ENCODE measurements around the gene METAP1D.

DNA sequence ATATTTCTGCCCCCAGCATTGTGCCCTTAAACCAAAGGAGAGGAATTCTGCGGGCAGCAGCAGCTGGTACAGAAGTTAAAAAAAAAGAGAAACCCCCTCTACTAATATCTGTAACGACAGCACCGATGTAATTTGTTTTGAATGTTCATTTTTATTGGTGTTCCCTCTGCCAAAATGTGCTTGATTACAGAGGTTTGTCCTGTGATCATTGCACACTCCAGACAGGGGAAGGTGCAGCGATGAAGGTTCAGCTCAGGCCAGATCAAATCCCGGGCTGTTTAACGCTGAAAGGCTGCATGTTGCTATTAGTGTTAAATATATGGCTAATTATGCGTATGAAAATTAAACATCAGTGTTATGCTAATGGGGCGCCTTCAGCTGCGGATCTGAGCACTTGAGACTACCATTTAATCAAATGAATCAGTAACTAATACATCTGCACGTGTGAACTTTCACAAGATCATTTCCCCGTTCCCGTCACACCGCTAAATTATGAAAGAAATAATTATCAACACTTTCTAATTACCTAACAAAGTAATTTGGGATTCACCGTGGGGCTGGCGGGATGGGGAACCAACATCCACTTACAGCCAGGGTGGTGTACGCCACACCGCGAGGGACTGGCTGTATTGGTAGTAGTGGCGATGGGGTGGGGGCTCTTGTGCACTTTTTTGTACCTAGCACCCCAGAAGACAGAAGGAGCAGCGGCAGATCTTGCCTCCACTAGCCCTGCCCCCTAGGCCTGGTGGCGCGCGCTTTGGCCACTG, 84.1 kb downstream of the METAP1D start:
- TF ChIP-seq ZFX (IDR thresholded peaks at IDR 0.05) (no peak), POLR2AphosphoS5 (IDR thresholded peaks at IDR 0.05; ENCODE audit: low read depth, low read length) (no peak), REST (IDR thresholded peaks at IDR 0.05; ENCODE audit: low read depth) (no peak), CTCF (IDR thresholded peaks at IDR 0.05 in 2 of 3, conservative IDR thresholded peaks at IDR 0.05 in 1 of 3; ENCODE audit: borderline replicate concordance in 1 of 3, insufficient read depth in 1 of 3, low read depth in 2 of 3, low read length in 2 of 3) (no peak), POLR2A (IDR thresholded peaks at IDR 0.05; ENCODE audit: borderline replicate concordance, extremely low read depth, insufficient read depth, insufficient read length) (no peak), EZH2 (IDR thresholded peaks at IDR 0.05) (no peak), MAX (IDR thresholded peaks at IDR 0.05) (no peak), ZNF274 (IDR thresholded peaks at IDR 0.05; ENCODE audit: low read depth, low read length) (no peak), CEBPB (IDR thresholded peaks at IDR 0.05; ENCODE audit: low read depth) (no peak), YY1 (IDR thresholded peaks at IDR 0.05; ENCODE audit: extremely low read depth, insufficient replicate concordance, low read depth, low read length) (no peak)

Data from HCT116 (cell line).